Tibial artery (tissue), 4 donors: ENCODE data around the gene CHTF18.

ENCODE experiments used
- DNase-seq, 2 donors: peaks; one replicate each; pipeline ENCODE4 v3.0.0-alpha.2; 2019
- H3K27ac ChIP-seq, 2 donors: fragments of 200-600 bp; sonication (generic) in 1 of 2; 1 replicate in 1 of 2; 2 replicates in 1 of 2; pipeline ENCODE4 v1.5.1; 2018 to 2019; ENCODE audit warnings: mild to moderate bottlenecking in 1 of 2
- H3K27me3 ChIP-seq, 2 donors: fragments of 200-600 bp; sonication (generic) in 1 of 2; one replicate each; pipeline versions ENCODE4 v1.5.1 to v1.6.0; 2016 to 2019
- H3K36me3 ChIP-seq, 3 donors: fragments of 200-600 bp; sonication (generic) in 2 of 3; one replicate each; pipeline ENCODE4 v1.5.1; 2016 to 2019; ENCODE audit warnings: mild to moderate bottlenecking in 2 of 3
- H3K4me1 ChIP-seq, 4 donors: fragments of 200-600 bp; sonication (generic) in 2 of 4; 1 replicate in 3 of 4; 2 replicates in 1 of 4; pipeline ENCODE4 v1.5.1; 2016 to 2019
- H3K4me3 ChIP-seq, 2 donors: fragments of 200-600 bp; sonication (generic) in 1 of 2; 1 replicate in 1 of 2; 2 replicates in 1 of 2; pipeline ENCODE4 v1.5.1; 2018 to 2019; ENCODE audit warnings: mild to moderate bottlenecking in 2 of 2
- H3K9me3 ChIP-seq, 3 donors: fragments of 200-600 bp; sonication (generic) in 1 of 3; one replicate each; pipeline ENCODE4 v1.5.1; 2016 to 2019
- CTCF ChIP-seq, 2 experiments: fragments of 200-600 bp in 1 of 2; fragments of 450-650 bp in 1 of 2; IDR thresholded peaks; one replicate each; pipeline ENCODE4 v1.5.1; 2017 to 2019; ENCODE audit warnings: antibody characterized with exemption in 2 of 2, mild to moderate bottlenecking in 1 of 2, moderate library complexity in 1 of 2
- intact Hi-C: fragments of 100-400 bp; cut with DNase I; formaldehyde crosslinking; loops from one replicate; pipeline ENCODE4 v1.15.0; 2023; ENCODE audit warnings: low total_unique reads

CHTF18 gene

GRCh38 chr16:824194-824593 lies 35.8 kb downstream of the CHTF18 start:
- no peak for TF ChIP-seq CTCF (IDR thresholded peaks at IDR 0.05)
- Histone ChIP-seq H3K9me3 (no peaks in the 10 kb centered on the region), H3K27me3 (peaks cover 0 to 91% of the 10 kb centered on the region in 2 donors), H3K36me3 (no peaks in the 10 kb centered on the region), H3K27ac (no peak overlapping the region), H3K4me1 (peaks cover 0 to 14% (median 10%) of the 10 kb centered on the region in 4 donors), H3K4me3 (no peak overlapping the region)
- intact Hi-C loops: no loop called here
- no peak for DNase-seq

- TF ChIP-seq CTCF (IDR thresholded peaks at IDR 0.05): no peak
- H3K9me3 ChIP-seq: no peaks in the 10 kb centered on the region
- H3K4me1 ChIP-seq: peaks cover 0 to 14% (median 10%) of the 10 kb centered on the region in 4 donors
- H3K36me3 ChIP-seq: no peaks in the 10 kb centered on the region
- DNase-seq: no peak
- no peak overlapping the region for H3K4me3 ChIP-seq
- H3K27ac ChIP-seq: no peak overlapping the region
- H3K27me3 ChIP-seq: peaks cover 0 to 87% of the 10 kb centered on the region in 2 donors
- intact Hi-C loops: no loop called here
Measured at GRCh38 chr16:824601-825000, 36.2 kb downstream of the CHTF18 start.

- intact Hi-C loops: no loop called here
- no peaks in the 10 kb centered on the region for H3K36me3 ChIP-seq
- peak overlapping the region in 1 of 2 donors; percentile 14 for H3K4me3 ChIP-seq
- H3K27ac ChIP-seq: no peak overlapping the region
- no peak for TF ChIP-seq CTCF (IDR thresholded peaks at IDR 0.05)
- H3K27me3 ChIP-seq: peaks cover 0 to 79% of the 10 kb centered on the region in 2 donors
- H3K4me1 ChIP-seq: peaks cover 0 to 14% (median 10%) of the 10 kb centered on the region in 4 donors
- DNase-seq: no peak
- H3K9me3 ChIP-seq: no peaks in the 10 kb centered on the region
Measured at GRCh38 chr16:825341-826061, 37.1 kb downstream of the CHTF18 start.

- intact Hi-C loops: no loop called here
- peaks cover 0 to 14% (median 10%) of the 10 kb centered on the region in 4 donors for H3K4me1 ChIP-seq
- peaks cover 0 to 75% of the 10 kb centered on the region in 2 donors for H3K27me3 ChIP-seq
- no peak overlapping the region for H3K4me3 ChIP-seq
- no peaks in the 10 kb centered on the region for H3K36me3 ChIP-seq
- H3K9me3 ChIP-seq: no peaks in the 10 kb centered on the region
- no peak for DNase-seq
- no peak for TF ChIP-seq CTCF (IDR thresholded peaks at IDR 0.05)
- no peak overlapping the region for H3K27ac ChIP-seq
Measured at GRCh38 chr16:827513-827912, 39.1 kb downstream of the CHTF18 start.

- H3K9me3 ChIP-seq: peaks cover 0 to 7% (median 0%) of the 10 kb centered on the region in 3 donors
- TF ChIP-seq CTCF (IDR thresholded peaks at IDR 0.05): no peak
- intact Hi-C loops: no loop called here
- H3K27me3 ChIP-seq: peaks cover 0 to 71% of the 10 kb centered on the region in 2 donors
- no peaks in the 10 kb centered on the region for H3K36me3 ChIP-seq
- H3K27ac ChIP-seq: no peak overlapping the region
- DNase-seq: no peak
- no peak overlapping the region for H3K4me3 ChIP-seq
- peaks cover 0 to 14% (median 10%) of the 10 kb centered on the region in 4 donors for H3K4me1 ChIP-seq
Measured at GRCh38 chr16:828891-829290, 40.5 kb downstream of the CHTF18 start.
